Measurements from ENCODE around the gene LARP4.

The LARP4 gene

DNA sequence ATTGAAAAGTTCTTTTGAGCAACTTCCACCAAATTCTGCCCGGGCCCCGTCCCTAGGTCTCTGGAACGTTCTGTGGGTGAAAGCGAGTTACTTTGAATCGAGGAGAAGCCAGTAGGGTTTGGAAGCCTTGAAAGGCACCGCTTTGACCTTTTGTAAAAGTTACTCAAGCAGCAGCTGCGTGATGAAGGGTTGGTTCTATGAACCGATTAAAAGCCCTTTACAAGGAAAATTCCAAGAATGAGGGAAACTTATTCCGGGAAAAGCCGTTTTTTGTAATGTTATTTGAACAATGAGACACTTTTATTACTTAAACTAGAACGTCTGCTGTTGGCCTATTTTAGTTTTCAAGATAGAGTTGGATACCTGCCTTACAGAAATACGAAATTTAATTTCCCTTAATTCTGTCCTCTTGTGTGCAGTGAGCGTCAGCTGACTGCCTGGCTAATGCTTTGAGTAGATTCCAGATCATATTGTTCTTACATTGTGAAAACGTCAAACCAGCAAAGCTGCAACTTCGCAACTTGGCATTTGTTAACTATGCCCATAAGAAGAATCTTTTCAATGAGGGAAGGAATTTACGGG is 906 bp downstream of the LARP4 start:
- H3K4me1 ChIP-seq (ENCODE audit: control insufficient read depth, insufficient read depth, low read length) = peaks cover 6% of the 10 kb centered on the region; the same call in 1 of the 2 replicates
- H3K27ac ChIP-seq (ENCODE audit: extremely low read depth, low read depth, low read length) = peak overlapping the region; percentile 93
- CTCF ChIA-PET = interaction anchor here (0.7 kb wide), 1 partner anchor 10 kb away, joined by 5 read pairs; no protein-coding TSS in a partner anchor
- POLR2A ChIA-PET = interaction anchor here (0.6 kb wide), 1 partner anchor 777 kb away, joined by 3 read pairs; no protein-coding TSS in a partner anchor
- TF ChIP-seq, protein P1, sequence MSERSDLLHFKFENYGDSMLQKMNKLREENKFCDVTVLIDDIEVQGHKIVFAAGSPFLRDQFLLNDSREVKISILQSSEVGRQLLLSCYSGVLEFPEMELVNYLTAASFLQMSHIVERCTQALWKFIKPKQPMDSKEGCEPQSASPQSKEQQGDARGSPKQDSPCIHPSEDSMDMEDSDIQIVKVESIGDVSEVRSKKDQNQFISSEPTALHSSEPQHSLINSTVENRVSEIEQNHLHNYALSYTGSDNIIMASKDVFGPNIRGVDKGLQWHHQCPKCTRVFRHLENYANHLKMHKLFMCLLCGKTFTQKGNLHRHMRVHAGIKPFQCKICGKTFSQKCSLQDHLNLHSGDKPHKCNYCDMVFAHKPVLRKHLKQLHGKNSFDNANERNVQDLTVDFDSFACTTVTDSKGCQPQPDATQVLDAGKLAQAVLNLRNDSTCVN (tag by site-specific recombination; optimal IDR thresholded peaks at IDR 0.05) = no peak
- TF ChIP-seq ZSCAN30 (tag by site-specific recombination; IDR thresholded peaks at IDR 0.05) (peak; percentile 47; the same call in 1 of the 2 replicates), ZIC2 (tag by site-specific recombination; IDR thresholded peaks at IDR 0.05) (no peak), ZNF354C (tag by site-specific recombination; IDR thresholded peaks at IDR 0.05; ENCODE audit: borderline replicate concordance, low read depth) (no peak), ZNF335 (tag by site-specific recombination; conservative IDR thresholded peaks at IDR 0.05) (no peak), ZNF791 (tag by site-specific recombination; IDR thresholded peaks at IDR 0.05) (no peak), KLF10 (tag by site-specific recombination; IDR thresholded peaks at IDR 0.05) (no peak), ZNF423 (tag by site-specific recombination; IDR thresholded peaks at IDR 0.05) (no peak), ZNF10 (tag by site-specific recombination; IDR thresholded peaks at IDR 0.05) (no peak), ZBTB20 (tag by site-specific recombination; IDR thresholded peaks at IDR 0.05) (peak; percentile 2; the same call in 1 of the 2 replicates), ZNF776 (tag by site-specific recombination; IDR thresholded peaks at IDR 0.05; ENCODE audit: borderline replicate concordance) (no peak), ZNF266 (tag by site-specific recombination; IDR thresholded peaks at IDR 0.05; ENCODE audit: low read depth) (no peak), ZNF404 (tag by site-specific recombination; IDR thresholded peaks at IDR 0.05) (no peak), TRIM28 (IDR thresholded peaks at IDR 0.05; ENCODE audit: borderline replicate concordance, low read length) (no peak), ZNF600 (tag by site-specific recombination; IDR thresholded peaks at IDR 0.05) (peak; percentile 93), ZNF654 (tag by site-specific recombination; IDR thresholded peaks at IDR 0.05; ENCODE audit: low read depth) (no peak), ZNF830 (tag by site-specific recombination; IDR thresholded peaks at IDR 0.05; ENCODE audit: low read depth) (no peak), ZNF747 (tag by site-specific recombination; IDR thresholded peaks at IDR 0.05) (no peak), ZBTB17 (tag by site-specific recombination; IDR thresholded peaks at IDR 0.05) (peak; percentile 52)
- TF ChIP-seq, protein P2, sequence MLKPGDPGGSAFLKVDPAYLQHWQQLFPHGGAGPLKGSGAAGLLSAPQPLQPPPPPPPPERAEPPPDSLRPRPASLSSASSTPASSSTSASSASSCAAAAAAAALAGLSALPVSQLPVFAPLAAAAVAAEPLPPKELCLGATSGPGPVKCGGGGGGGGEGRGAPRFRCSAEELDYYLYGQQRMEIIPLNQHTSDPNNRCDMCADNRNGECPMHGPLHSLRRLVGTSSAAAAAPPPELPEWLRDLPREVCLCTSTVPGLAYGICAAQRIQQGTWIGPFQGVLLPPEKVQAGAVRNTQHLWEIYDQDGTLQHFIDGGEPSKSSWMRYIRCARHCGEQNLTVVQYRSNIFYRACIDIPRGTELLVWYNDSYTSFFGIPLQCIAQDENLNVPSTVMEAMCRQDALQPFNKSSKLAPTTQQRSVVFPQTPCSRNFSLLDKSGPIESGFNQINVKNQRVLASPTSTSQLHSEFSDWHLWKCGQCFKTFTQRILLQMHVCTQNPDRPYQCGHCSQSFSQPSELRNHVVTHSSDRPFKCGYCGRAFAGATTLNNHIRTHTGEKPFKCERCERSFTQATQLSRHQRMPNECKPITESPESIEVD (tag by site-specific recombination; IDR thresholded peaks at IDR 0.05) = peak; percentile 84
- TF ChIP-seq, protein P3, sequence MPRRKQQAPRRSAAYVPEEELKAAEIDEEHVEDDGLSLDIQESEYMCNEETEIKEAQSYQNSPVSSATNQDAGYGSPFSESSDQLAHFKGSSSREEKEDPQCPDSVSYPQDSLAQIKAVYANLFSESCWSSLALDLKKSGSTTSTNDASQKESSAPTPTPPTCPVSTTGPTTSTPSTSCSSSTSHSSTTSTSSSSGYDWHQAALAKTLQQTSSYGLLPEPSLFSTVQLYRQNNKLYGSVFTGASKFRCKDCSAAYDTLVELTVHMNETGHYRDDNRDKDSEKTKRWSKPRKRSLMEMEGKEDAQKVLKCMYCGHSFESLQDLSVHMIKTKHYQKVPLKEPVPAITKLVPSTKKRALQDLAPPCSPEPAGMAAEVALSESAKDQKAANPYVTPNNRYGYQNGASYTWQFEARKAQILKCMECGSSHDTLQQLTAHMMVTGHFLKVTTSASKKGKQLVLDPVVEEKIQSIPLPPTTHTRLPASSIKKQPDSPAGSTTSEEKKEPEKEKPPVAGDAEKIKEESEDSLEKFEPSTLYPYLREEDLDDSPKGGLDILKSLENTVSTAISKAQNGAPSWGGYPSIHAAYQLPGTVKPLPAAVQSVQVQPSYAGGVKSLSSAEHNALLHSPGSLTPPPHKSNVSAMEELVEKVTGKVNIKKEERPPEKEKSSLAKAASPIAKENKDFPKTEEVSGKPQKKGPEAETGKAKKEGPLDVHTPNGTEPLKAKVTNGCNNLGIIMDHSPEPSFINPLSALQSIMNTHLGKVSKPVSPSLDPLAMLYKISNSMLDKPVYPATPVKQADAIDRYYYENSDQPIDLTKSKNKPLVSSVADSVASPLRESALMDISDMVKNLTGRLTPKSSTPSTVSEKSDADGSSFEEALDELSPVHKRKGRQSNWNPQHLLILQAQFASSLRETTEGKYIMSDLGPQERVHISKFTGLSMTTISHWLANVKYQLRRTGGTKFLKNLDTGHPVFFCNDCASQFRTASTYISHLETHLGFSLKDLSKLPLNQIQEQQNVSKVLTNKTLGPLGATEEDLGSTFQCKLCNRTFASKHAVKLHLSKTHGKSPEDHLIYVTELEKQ (tag by site-specific recombination; IDR thresholded peaks at IDR 0.05; ENCODE audit: borderline replicate concordance) = no peak
- peak overlapping the region; percentile 84 for H3K4me3 ChIP-seq (ENCODE audit: low read depth, low read length)
- no peaks in the 10 kb centered on the region for H3K9me3 ChIP-seq (ENCODE audit: control insufficient read depth, insufficient read depth, low read depth, low read length)
- H3K36me3 ChIP-seq (ENCODE audit: control insufficient read depth in 2 of 2, insufficient read depth in 1 of 2, low read length in 2 of 2) = no peaks in the 10 kb centered on the region; a peak in 1 of 3 replicates

All from HEK293 (cell line).